GM23338 (cell line): ENCODE results near the gene RCE1. TPM values are rescaled to one million over a fixed set of nuclear protein-coding genes. Genes with fewer than 3 reads are reported as not detected.

ENCODE experiments used
- ATAC-seq: fragments of 200-7000 bp; cut with Tn5 transposase; 3 replicates; pipeline ENCODE4 v1.9.1; 2020
- DNase-seq: peaks from one replicate; pipeline ENCODE4 v3.0.0-alpha.2; 2015; ENCODE audit warnings: low spot score
- H2AFZ ChIP-seq: fragments of 200-600 bp; sonication (generic); 2 replicates; pipeline ENCODE4 v1.8.0; 2016; ENCODE audit warnings: antibody characterized with exemption, mild to moderate bottlenecking, moderate library complexity
- H3F3A ChIP-seq: fragments of 200-600 bp; sonication (generic); replicated peaks from 2 replicates; pipeline ENCODE4 v1.8.0; 2017; ENCODE audit warnings: antibody characterized with exemption, mixed run types, low read depth
- H3K27ac ChIP-seq: fragments of 200-600 bp; sonication (generic); 2 replicates; pipeline ENCODE4 v1.6.1; 2016; ENCODE audit warnings: low read depth
- H3K27me3 ChIP-seq: fragments of 200-600 bp; sonication (generic); 2 replicates; pipeline ENCODE4 v1.8.0; 2016; ENCODE audit warnings: mild to moderate bottlenecking, mixed run types, moderate library complexity; ENCODE audit not compliant: insufficient read depth
- H3K36me3 ChIP-seq: fragments of 200-600 bp; sonication (generic); 2 replicates; pipeline ENCODE4 v1.8.0; 2016; ENCODE audit warnings: mild to moderate bottlenecking; ENCODE audit not compliant: insufficient read depth
- H3K4me1 ChIP-seq: fragments of 200-600 bp; sonication (generic); 2 replicates; pipeline ENCODE4 v1.8.0; 2016; ENCODE audit warnings: mild to moderate bottlenecking, moderate library complexity; ENCODE audit not compliant: insufficient read depth
- H3K4me2 ChIP-seq: fragments of 200-600 bp; sonication (generic); 2 replicates; pipeline ENCODE4 v1.7.1; 2017; ENCODE audit warnings: mixed run types
- H3K4me3 ChIP-seq: fragments of 200-600 bp; sonication (generic); 2 replicates; pipeline ENCODE4 v1.6.1; 2016; ENCODE audit warnings: mixed run types
- H3K79me2 ChIP-seq: fragments of 200-600 bp; sonication (generic); replicated peaks from 2 replicates; pipeline ENCODE4 v1.8.0; 2017; ENCODE audit warnings: mild to moderate bottlenecking; ENCODE audit not compliant: insufficient read depth
- H3K9me2 ChIP-seq: fragments of 200-600 bp; sonication (generic); 2 replicates; pipeline ENCODE4 v1.8.0; 2017; ENCODE audit not compliant: insufficient read depth
- H4K20me1 ChIP-seq: fragments of 200-600 bp; sonication (generic); replicated peaks from 2 replicates; pipeline ENCODE4 v1.8.0; 2017; ENCODE audit warnings: mild to moderate bottlenecking; ENCODE audit not compliant: insufficient read depth
- H3K27ac Mint-ChIP-seq: 2 replicates; pipeline ENCODE4 v1.8.0; 2020; ENCODE audit warnings: inconsistent platforms, mild to moderate bottlenecking, moderate library complexity, mixed read lengths
- H3K27me3 Mint-ChIP-seq: 3 replicates; pipeline ENCODE4 v1.8.0; 2022; ENCODE audit warnings: low read depth, mild to moderate bottlenecking, moderate library complexity, mixed read lengths, inconsistent platforms; ENCODE audit not compliant: insufficient read depth, poor library complexity
- H3K36me3 Mint-ChIP-seq: 3 replicates; pipeline ENCODE4 v1.8.0; 2021; ENCODE audit warnings: low read depth, mild to moderate bottlenecking, inconsistent platforms, moderate library complexity, mixed read lengths
- H3K4me1 Mint-ChIP-seq: 3 replicates; pipeline ENCODE4 v1.8.0; 2020; ENCODE audit warnings: mild to moderate bottlenecking, inconsistent platforms, mixed read lengths
- H3K4me3 Mint-ChIP-seq: 3 replicates; pipeline ENCODE4 v1.8.0; 2021; ENCODE audit warnings: moderate library complexity, mild to moderate bottlenecking, inconsistent platforms, mixed read lengths
- H3K9me3 Mint-ChIP-seq: 3 replicates; pipeline ENCODE4 v1.8.0; 2020; ENCODE audit warnings: moderate library complexity, mild to moderate bottlenecking, inconsistent platforms, mixed read lengths
- CREB1 ChIP-seq: fragments of 250-450 bp; sonication (Bioruptor Pico); IDR thresholded peaks from 2 replicates; pipeline ENCODE4 v1.5.0; 2020; ENCODE audit warnings: low read depth, mild to moderate bottlenecking, moderate library complexity
- CTCF ChIP-seq, 2 experiments: fragments of 200-600 bp in 1 of 2; sonication (generic) in 1 of 2; conservative IDR thresholded peaks; 2 replicates each; pipeline versions ENCODE4 v1.5.1 to v1.6.1; 2016 to 2017; ENCODE audit warnings: antibody characterized with exemption in 2 of 2, low read depth in 2 of 2, mild to moderate bottlenecking in 2 of 2, moderate library complexity in 1 of 2
- EZH2 ChIP-seq: fragments of 200-600 bp; sonication (generic); IDR thresholded peaks from one replicate; pipeline ENCODE4 v1.8.0; 2017; ENCODE audit warnings: antibody characterized with exemption, mild to moderate bottlenecking, low read depth; ENCODE audit not compliant: unreplicated experiment
- EZH2phosphoT487 ChIP-seq: fragments of 200-600 bp; sonication (generic); IDR thresholded peaks from one replicate; pipeline ENCODE4 v1.8.1; 2018; ENCODE audit warnings: antibody characterized with exemption; ENCODE audit not compliant: unreplicated experiment
- JUNB ChIP-seq: IDR thresholded peaks from one replicate; pipeline ENCODE4 v1.6.1; 2016; ENCODE audit warnings: antibody characterized with exemption; ENCODE audit not compliant: unreplicated experiment
- NANOG ChIP-seq: IDR thresholded peaks from 2 replicates; pipeline ENCODE4 v1.6.1; 2016; ENCODE audit warnings: antibody characterized with exemption, borderline replicate concordance
- POLR2AphosphoS5 ChIP-seq: IDR thresholded peaks from 2 replicates; pipeline ENCODE4 v1.6.1; 2016; ENCODE audit warnings: antibody characterized with exemption, low read depth
- REST ChIP-seq: IDR thresholded peaks from one replicate; pipeline ENCODE4 v1.6.1; 2018; ENCODE audit warnings: antibody characterized with exemption; ENCODE audit not compliant: unreplicated experiment
- STAT1 ChIP-seq: IDR thresholded peaks from one replicate; pipeline ENCODE4 v1.6.1; 2016; ENCODE audit warnings: antibody characterized with exemption; ENCODE audit not compliant: unreplicated experiment
- ZNF114 ChIP-seq: fragments of 250-450 bp; sonication (Bioruptor Pico); IDR thresholded peaks from 2 replicates; pipeline ENCODE4 v1.5.0; 2020; ENCODE audit warnings: mild to moderate bottlenecking, moderate library complexity
- ZNF331 ChIP-seq: fragments of 250-450 bp; sonication (Bioruptor Pico); IDR thresholded peaks from 2 replicates; pipeline ENCODE4 v1.5.0; 2020; ENCODE audit warnings: low read depth, mild to moderate bottlenecking, moderate library complexity
- ZNF462 ChIP-seq: fragments of 250-450 bp; sonication (Bioruptor Pico); IDR thresholded peaks from 2 replicates; pipeline ENCODE4 v1.5.0; 2020; ENCODE audit warnings: mild to moderate bottlenecking, moderate library complexity
- polyA plus RNA-seq: library from polyadenylated mRNA; unstranded; fragments of >200 nt; fragmentation: Nextera tagmentation; extraction: Ambion mirVana; gene quantifications from 2 replicates; pipeline ENCODE4 v1.2.1, GENCODE V29; 2016
- total RNA-seq: library from RNA; depleted of rRNA; stranded (reverse); fragments of >200 nt; shearing (Covaris generic); gene quantifications from 2 replicates; pipeline ENCODE4 v1.2.3, GENCODE V29; 2014
- TF ChIP-seq, protein P1 (sequence below): IDR thresholded peaks from 2 replicates; pipeline ENCODE4 v1.6.1; 2016; ENCODE audit warnings: antibody characterized with exemption

Gene RCE1
- total and polyA plus RNA-seq, 2 experiments from 2014 or later = 27.8 to 55.1 TPM

DNA sequence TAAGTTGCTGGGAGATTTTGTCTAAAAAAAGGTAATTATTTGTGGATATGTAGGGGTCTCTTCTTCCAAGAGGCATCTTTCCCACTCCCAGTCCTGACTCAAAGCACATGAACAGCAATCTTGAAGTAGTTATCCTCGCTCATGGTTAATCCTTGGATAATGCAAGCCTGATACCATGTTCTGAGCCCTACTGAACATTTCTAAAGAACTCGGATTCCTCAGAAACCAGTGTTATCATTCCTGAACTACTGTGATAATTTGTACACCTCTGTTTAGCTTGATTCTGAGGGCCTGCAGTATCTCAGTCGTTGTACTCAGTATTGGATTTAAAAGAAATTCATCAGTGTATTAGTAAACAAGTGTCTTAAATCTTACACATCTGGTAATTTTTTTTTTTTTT lies 22.3 kb upstream of the RCE1 start:
- H3K4me3 Mint-ChIP-seq = no peak overlapping the region
- Histone ChIP-seq H2AFZ (no peak overlapping the region), H3K27ac (no peak overlapping the region), H3K4me2 (no peak overlapping the region), H4K20me1 (no peaks in the 10 kb centered on the region), H3K27me3 (no peaks in the 10 kb centered on the region), H3K4me1 (no peaks in the 10 kb centered on the region), H3K79me2 (no peaks in the 10 kb centered on the region), H3K36me3 (no peaks in the 10 kb centered on the region), H3F3A (no peaks in the 10 kb centered on the region), H3K4me3 (no peak overlapping the region), H3K9me2 (no peaks in the 10 kb centered on the region)
- DNase-seq (no peak), ATAC-seq (no peak)
- H3K9me3 Mint-ChIP-seq = no peaks in the 10 kb centered on the region
- H3K27ac Mint-ChIP-seq = no peak overlapping the region
- H3K27me3 Mint-ChIP-seq = no peaks in the 10 kb centered on the region
- TF ChIP-seq, protein P1, sequence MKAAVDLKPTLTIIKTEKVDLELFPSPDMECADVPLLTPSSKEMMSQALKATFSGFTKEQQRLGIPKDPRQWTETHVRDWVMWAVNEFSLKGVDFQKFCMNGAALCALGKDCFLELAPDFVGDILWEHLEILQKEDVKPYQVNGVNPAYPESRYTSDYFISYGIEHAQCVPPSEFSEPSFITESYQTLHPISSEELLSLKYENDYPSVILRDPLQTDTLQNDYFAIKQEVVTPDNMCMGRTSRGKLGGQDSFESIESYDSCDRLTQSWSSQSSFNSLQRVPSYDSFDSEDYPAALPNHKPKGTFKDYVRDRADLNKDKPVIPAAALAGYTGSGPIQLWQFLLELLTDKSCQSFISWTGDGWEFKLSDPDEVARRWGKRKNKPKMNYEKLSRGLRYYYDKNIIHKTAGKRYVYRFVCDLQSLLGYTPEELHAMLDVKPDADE = no peak
- TF ChIP-seq REST (no peak), EZH2phosphoT487 (no peak), CTCF (conservative IDR thresholded peaks at IDR 0.05; ENCODE audit: low read depth in 2 of 2) (no peak), ZNF114 (CRISPR knock-in tag) (no peak), ZNF331 (CRISPR knock-in tag) (no peak), NANOG (no peak), CREB1 (CRISPR knock-in tag) (no peak), ZNF462 (no peak), POLR2AphosphoS5 (no peak), STAT1 (no peak), EZH2 (no peak), JUNB (no peak)
- H3K36me3 Mint-ChIP-seq = no peaks in the 10 kb centered on the region
- no peaks in the 10 kb centered on the region for H3K4me1 Mint-ChIP-seq
